Loucy (cell line): Measurements from ENCODE around the gene NARF.

Experiments used
- H2AFZ ChIP-seq: fragments of 200-600 bp; sonication (generic); 2 replicates; pipeline ENCODE4 v1.6.0; 2016; ENCODE audit warnings: antibody characterized with exemption, mild to moderate bottlenecking, low read length, moderate library complexity
- H3F3A ChIP-seq: fragments of 200-600 bp; 2 replicates; pipeline ENCODE4 v1.6.0; 2016; ENCODE audit warnings: antibody characterized with exemption, low read depth, mild to moderate bottlenecking
- H3K27me3 ChIP-seq: fragments of 200-600 bp; sonication (generic); 2 replicates; pipeline ENCODE4 v1.6.1; 2014; ENCODE audit warnings: low read length, mild to moderate bottlenecking; ENCODE audit not compliant: insufficient read depth, poor library complexity, severe bottlenecking
- H3K36me3 ChIP-seq: fragments of 200-600 bp; sonication (generic); 2 replicates; pipeline ENCODE4 v1.6.1; 2016; ENCODE audit warnings: low read length; ENCODE audit not compliant: insufficient read depth
- H3K4me1 ChIP-seq: fragments of 200-600 bp; sonication (generic); 2 replicates; pipeline ENCODE4 v1.5.1; 2014; ENCODE audit warnings: low read length, mild to moderate bottlenecking; ENCODE audit not compliant: insufficient read depth, poor library complexity, severe bottlenecking
- H3K4me2 ChIP-seq: fragments of 200-600 bp; sonication (generic); 2 replicates; pipeline ENCODE4 v1.6.0; 2014; ENCODE audit warnings: antibody characterized with exemption, low read length, low read depth, mild to moderate bottlenecking; ENCODE audit not compliant: poor library complexity, severe bottlenecking
- H3K4me3 ChIP-seq: fragments of 200-600 bp; sonication (generic); 2 replicates; pipeline ENCODE4 v1.5.1; 2014; ENCODE audit warnings: low read length, mild to moderate bottlenecking, mixed read lengths; ENCODE audit not compliant: poor library complexity, severe bottlenecking
- H3K79me2 ChIP-seq: fragments of 200-600 bp; sonication (generic); 2 replicates; pipeline ENCODE4 v1.6.1; 2014; ENCODE audit warnings: low read length; ENCODE audit not compliant: insufficient read depth
- H3K9ac ChIP-seq: fragments of 200-600 bp; sonication (generic); 2 replicates; pipeline ENCODE4 v1.6.0; 2014; ENCODE audit warnings: mild to moderate bottlenecking, low read depth, low read length, moderate library complexity; ENCODE audit not compliant: poor library complexity, severe bottlenecking
- H3K9me2 ChIP-seq: fragments of 200-600 bp; sonication (generic); replicated peaks from 2 replicates; pipeline ENCODE4 v1.6.1; 2016; ENCODE audit warnings: low read depth, low read length, mixed read lengths
- H3K9me3 ChIP-seq: fragments of 200-600 bp; sonication (generic); 2 replicates; pipeline ENCODE4 v1.6.1; 2014; ENCODE audit warnings: mild to moderate bottlenecking, antibody characterized with exemption, low read length, low read depth; ENCODE audit not compliant: insufficient read depth
- H4K20me1 ChIP-seq: fragments of 200-600 bp; sonication (generic); 2 replicates; pipeline ENCODE4 v1.6.0; 2014; ENCODE audit warnings: antibody characterized with exemption, low read length, mild to moderate bottlenecking; ENCODE audit not compliant: insufficient read depth, poor library complexity, severe bottlenecking
- EZH2phosphoT487 ChIP-seq: fragments of 200-600 bp; IDR thresholded peaks from 2 replicates; pipeline ENCODE4 v1.6.1; 2018; ENCODE audit warnings: antibody characterized with exemption, mild to moderate bottlenecking, moderate library complexity, borderline replicate concordance
- TF ChIP-seq, protein P1 (sequence below): fragments of 200-600 bp; sonication (generic); conservative IDR thresholded peaks from 2 replicates; pipeline ENCODE4 v1.5.1; 2014; ENCODE audit warnings: mild to moderate bottlenecking, antibody characterized with exemption, low read length

NARF gene

DNA sequence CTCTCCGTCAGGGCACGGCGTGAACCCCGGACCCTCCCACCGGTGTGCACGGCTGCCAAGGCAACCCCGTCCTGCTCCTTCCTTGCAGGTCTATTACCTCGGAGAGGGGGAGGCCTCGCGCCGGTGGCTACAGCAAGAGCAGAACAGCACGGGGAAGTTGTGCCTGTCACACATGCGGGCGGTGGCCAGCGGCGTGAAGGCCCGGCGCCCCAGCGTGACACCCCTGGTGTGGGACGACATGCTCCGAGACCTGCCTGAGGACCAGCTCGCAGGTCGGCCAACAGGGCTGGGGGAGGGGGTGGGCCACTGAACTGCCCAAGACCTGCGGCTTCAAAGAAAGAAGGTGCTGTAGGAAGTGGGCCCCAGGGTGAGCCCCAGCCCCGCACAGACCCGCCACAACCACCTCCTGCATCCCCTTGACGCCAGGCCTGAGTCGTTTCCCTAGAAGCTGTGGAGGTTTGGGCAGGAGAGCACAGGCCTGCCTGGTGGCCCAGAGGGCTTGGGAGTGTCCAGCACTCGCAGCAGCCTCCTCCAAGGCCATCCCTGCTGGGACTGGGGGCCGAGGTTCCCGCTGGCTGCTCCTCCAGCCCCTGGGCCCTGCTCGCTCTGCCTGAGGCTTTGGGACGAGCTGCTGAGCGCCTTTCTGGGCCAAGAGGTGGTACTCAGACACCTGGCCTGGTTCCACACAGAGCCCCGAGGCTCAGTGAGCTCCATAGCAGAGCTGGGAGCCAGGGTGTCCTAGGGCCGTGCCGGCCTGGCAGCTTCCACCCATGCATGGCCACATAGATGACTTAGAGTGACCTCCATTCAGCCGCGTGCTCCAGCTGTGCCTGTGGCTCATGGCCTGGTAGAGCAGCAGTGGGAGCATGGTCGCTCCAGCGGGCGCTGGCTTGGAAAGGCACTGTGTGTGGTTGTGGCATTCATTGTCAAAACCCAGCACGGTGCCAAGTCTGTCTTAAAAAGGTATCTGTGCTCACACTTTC, 22.6 kb upstream of the NARF start:
- peaks cover 32% of the 10 kb centered on the region for H3K4me1 ChIP-seq
- TF ChIP-seq, protein P1, sequence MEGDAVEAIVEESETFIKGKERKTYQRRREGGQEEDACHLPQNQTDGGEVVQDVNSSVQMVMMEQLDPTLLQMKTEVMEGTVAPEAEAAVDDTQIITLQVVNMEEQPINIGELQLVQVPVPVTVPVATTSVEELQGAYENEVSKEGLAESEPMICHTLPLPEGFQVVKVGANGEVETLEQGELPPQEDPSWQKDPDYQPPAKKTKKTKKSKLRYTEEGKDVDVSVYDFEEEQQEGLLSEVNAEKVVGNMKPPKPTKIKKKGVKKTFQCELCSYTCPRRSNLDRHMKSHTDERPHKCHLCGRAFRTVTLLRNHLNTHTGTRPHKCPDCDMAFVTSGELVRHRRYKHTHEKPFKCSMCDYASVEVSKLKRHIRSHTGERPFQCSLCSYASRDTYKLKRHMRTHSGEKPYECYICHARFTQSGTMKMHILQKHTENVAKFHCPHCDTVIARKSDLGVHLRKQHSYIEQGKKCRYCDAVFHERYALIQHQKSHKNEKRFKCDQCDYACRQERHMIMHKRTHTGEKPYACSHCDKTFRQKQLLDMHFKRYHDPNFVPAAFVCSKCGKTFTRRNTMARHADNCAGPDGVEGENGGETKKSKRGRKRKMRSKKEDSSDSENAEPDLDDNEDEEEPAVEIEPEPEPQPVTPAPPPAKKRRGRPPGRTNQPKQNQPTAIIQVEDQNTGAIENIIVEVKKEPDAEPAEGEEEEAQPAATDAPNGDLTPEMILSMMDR, result no peak
- TF ChIP-seq EZH2phosphoT487, result no peak
- H3K9me2 ChIP-seq, result no peaks in the 10 kb centered on the region
- H3K9ac ChIP-seq, result no peak overlapping the region
- no peak overlapping the region for H2AFZ ChIP-seq
- no peak overlapping the region for H3K4me2 ChIP-seq
- H3K79me2 ChIP-seq, result no peaks in the 10 kb centered on the region
- H3K4me3 ChIP-seq, result no peak overlapping the region
- no peaks in the 10 kb centered on the region for H4K20me1 ChIP-seq
- no peaks in the 10 kb centered on the region for H3K36me3 ChIP-seq
- no peaks in the 10 kb centered on the region for H3K9me3 ChIP-seq
- no peaks in the 10 kb centered on the region for H3K27me3 ChIP-seq
- peaks cover 2% of the 10 kb centered on the region; the same call in 1 of the 2 replicates for H3F3A ChIP-seq

DNA sequence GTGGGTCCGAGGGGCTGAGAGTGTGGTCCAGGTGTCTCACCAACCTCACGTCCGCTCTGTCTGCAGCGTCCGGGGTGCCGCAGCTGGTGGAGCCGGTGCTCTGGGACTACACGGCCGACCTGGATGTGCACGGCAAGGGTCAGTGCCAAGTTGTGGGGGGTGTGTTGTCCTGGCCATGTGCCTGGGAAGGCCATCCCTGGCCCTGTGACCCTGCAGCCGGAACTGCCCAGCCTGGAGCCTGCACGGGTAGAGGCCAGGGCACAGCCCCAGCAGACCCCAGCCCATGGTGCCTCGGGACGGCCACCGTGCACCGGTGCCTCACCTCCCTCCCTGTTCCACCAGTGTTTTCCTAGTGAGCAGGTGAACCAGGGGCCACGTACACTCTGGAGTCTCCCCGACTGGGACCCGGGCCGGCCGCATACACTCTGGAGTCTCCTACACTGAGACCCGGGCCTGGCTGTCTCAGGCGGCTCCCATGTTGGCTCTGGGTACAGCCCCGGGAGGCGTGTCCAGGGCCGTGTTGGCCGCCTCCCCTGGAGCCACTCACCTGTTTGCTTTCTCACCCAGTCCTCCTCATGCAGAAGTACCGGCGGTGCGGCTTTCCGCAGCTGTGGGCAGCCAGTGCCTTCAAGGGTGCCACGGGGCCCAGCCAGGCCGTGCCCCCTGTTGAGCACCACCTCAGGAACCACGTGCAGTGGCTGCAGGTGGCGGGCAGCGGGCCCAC, 21.8 kb upstream of the NARF start:
- H3K9ac ChIP-seq, result no peak overlapping the region

DNA sequence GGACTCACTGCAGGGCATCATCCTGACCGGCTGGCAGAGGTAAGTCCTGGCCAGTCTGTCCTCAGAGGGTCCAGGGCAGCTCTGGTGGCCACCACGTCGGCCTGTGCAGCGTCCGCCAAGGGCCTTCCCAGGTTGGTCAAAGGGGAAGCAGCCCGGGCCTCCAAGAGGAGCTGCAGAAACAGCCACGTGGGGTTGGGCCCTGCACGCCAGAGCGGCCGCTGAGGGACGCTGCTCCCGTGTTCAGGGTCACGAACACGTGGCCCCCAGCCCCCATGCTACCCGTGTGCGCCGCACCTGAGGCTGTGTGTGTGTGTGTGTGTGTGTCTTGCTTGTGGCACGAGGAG, 21.2 kb upstream of the NARF start:
- H3K9me3 ChIP-seq, result no peaks in the 10 kb centered on the region
- no peaks in the 10 kb centered on the region for H3K9me2 ChIP-seq
- no peak overlapping the region for H2AFZ ChIP-seq
- no peaks in the 10 kb centered on the region for H3K27me3 ChIP-seq
- peaks cover 2% of the 10 kb centered on the region; the same call in 1 of the 2 replicates for H3K36me3 ChIP-seq
- no peak for TF ChIP-seq EZH2phosphoT487
- TF ChIP-seq, protein P1, result no peak
- no peaks in the 10 kb centered on the region for H3K79me2 ChIP-seq
- no peak overlapping the region for H3K4me3 ChIP-seq
- peaks cover 2% of the 10 kb centered on the region; the same call in 1 of the 2 replicates for H3F3A ChIP-seq
- peaks cover 26% of the 10 kb centered on the region for H3K4me1 ChIP-seq
- H4K20me1 ChIP-seq, result peaks cover 3% of the 10 kb centered on the region
- H3K9ac ChIP-seq, result no peak overlapping the region
- H3K4me2 ChIP-seq, result no peak overlapping the region

More for the DNA sequence above, 21.8 kb upstream of the NARF start:
- H3F3A ChIP-seq, result peaks cover 2% of the 10 kb centered on the region; the same call in 1 of the 2 replicates
- no peak overlapping the region for H3K4me2 ChIP-seq
- no peak overlapping the region for H2AFZ ChIP-seq
- no peaks in the 10 kb centered on the region; the same call in 1 of the 2 replicates for H3K36me3 ChIP-seq
- peaks cover 31% of the 10 kb centered on the region for H3K4me1 ChIP-seq
- no peak overlapping the region for H3K4me3 ChIP-seq
- TF ChIP-seq, protein P1, result no peak
- no peak for TF ChIP-seq EZH2phosphoT487
- H3K9me3 ChIP-seq, result no peaks in the 10 kb centered on the region
- H4K20me1 ChIP-seq, result peaks cover 3% of the 10 kb centered on the region
- no peaks in the 10 kb centered on the region for H3K27me3 ChIP-seq
- H3K9me2 ChIP-seq, result no peaks in the 10 kb centered on the region
- H3K79me2 ChIP-seq, result no peaks in the 10 kb centered on the region
